GM12891 (cell line): Measurements from ENCODE around the gene KRT16.

Experiments used
- POLR2AphosphoS5 ChIP-seq: IDR thresholded peaks from 2 replicates; pipeline ENCODE4 v1.6.1; 2011; ENCODE audit warnings: low read depth, low read length, control low read depth
- SPI1 ChIP-seq: IDR thresholded peaks from 2 replicates; pipeline ENCODE4 v1.6.1; 2011; ENCODE audit warnings: low read depth, low read length, control low read depth
- TAF1 ChIP-seq: IDR thresholded peaks from 2 replicates; pipeline ENCODE4 v1.6.1; 2011; ENCODE audit warnings: low read depth, low read length, control low read depth

- TF ChIP-seq SPI1 (no peak), TAF1 (no peak), POLR2AphosphoS5 (no peak)
Observed at GRCh38 chr17:41651625-41652460, 39.3 kb upstream of the KRT16 start.
